Hepatocyte (in vitro differentiated cells): Measurements from ENCODE around the gene KRT75. TPM values are rescaled to one million over a fixed set of nuclear protein-coding genes. Genes with fewer than 3 reads are reported as not detected.

Experiments used
- DNase-seq: peaks from one replicate; pipeline ENCODE4 v3.0.0-alpha.2; 2016; ENCODE audit warnings: low spot score
- H2AFZ ChIP-seq: fragments of 200-600 bp; sonication (generic); 2 replicates; pipeline ENCODE4 v1.6.0; 2016; ENCODE audit warnings: antibody characterized with exemption, mild to moderate bottlenecking
- H3K27ac ChIP-seq: fragments of 200-600 bp; sonication (generic); 2 replicates; pipeline ENCODE4 v1.5.1; 2016; ENCODE audit warnings: mild to moderate bottlenecking
- H3K27me3 ChIP-seq: fragments of 200-600 bp; sonication (generic); 2 replicates; pipeline ENCODE4 v1.6.1; 2016
- H3K36me3 ChIP-seq: fragments of 200-600 bp; sonication (generic); replicated peaks from 2 replicates; pipeline ENCODE4 v1.5.1; 2016; ENCODE audit warnings: low read depth; ENCODE audit not compliant: insufficient read depth
- H3K4me1 ChIP-seq: fragments of 200-600 bp; sonication (generic); 2 replicates; pipeline ENCODE4 v1.5.1; 2016; ENCODE audit warnings: mild to moderate bottlenecking, moderate library complexity; ENCODE audit not compliant: insufficient read depth
- H3K4me2 ChIP-seq: fragments of 200-600 bp; sonication (generic); 2 replicates; pipeline ENCODE4 v1.6.0; 2016
- H3K4me3 ChIP-seq: fragments of 200-600 bp; sonication (generic); 2 replicates; pipeline ENCODE4 v1.5.1; 2016; ENCODE audit warnings: mild to moderate bottlenecking
- H3K79me2 ChIP-seq: fragments of 200-600 bp; sonication (generic); 2 replicates; pipeline ENCODE4 v1.6.0; 2017; ENCODE audit warnings: mild to moderate bottlenecking
- H3K9me2 ChIP-seq: fragments of 200-600 bp; sonication (generic); replicated peaks from 2 replicates; pipeline ENCODE4 v1.6.0; 2017; ENCODE audit warnings: mild to moderate bottlenecking; ENCODE audit not compliant: insufficient read depth
- H3K9me3 ChIP-seq: fragments of 200-600 bp; sonication (generic); 2 replicates; pipeline ENCODE4 v1.5.1; 2016; ENCODE audit warnings: low read depth, mild to moderate bottlenecking
- H4K20me1 ChIP-seq: fragments of 200-600 bp; sonication (generic); 2 replicates; pipeline ENCODE4 v1.6.0; 2016; ENCODE audit warnings: mild to moderate bottlenecking; ENCODE audit not compliant: insufficient read depth, poor library complexity, severe bottlenecking
- EZH2 ChIP-seq: fragments of 200-600 bp; sonication (generic); IDR thresholded peaks from 2 replicates; pipeline ENCODE4 v1.6.1; 2016; ENCODE audit warnings: antibody characterized with exemption, mild to moderate bottlenecking, borderline replicate concordance
- EZH2phosphoT487 ChIP-seq: fragments of 200-600 bp; sonication (generic); IDR thresholded peaks from one replicate; pipeline ENCODE4 v1.6.1; 2018; ENCODE audit warnings: antibody characterized with exemption, mild to moderate bottlenecking, low read depth, moderate library complexity; ENCODE audit not compliant: unreplicated experiment, severe bottlenecking
- WGBS: methylation state at CpG from one replicate; pipeline ENCODE4 v1.1.6; 2016; ENCODE audit warnings: low lambda C conversion rate; ENCODE audit errors: missing lambda C conversion rate; 5-methylcytosine and 5-hydroxymethylcytosine counted together
- polyA plus RNA-seq: library from polyadenylated mRNA; unstranded; fragments of >200 nt; fragmentation: Nextera tagmentation; extraction: Ambion mirVana; gene quantifications from 2 replicates; pipeline ENCODE4 v1.2.1, GENCODE V29; 2016
- total RNA-seq: library from RNA; depleted of rRNA; stranded (reverse); fragments of >200 nt; gene quantifications from 2 replicates; pipeline ENCODE4 v1.2.3, GENCODE V29; 2014
- TF ChIP-seq, protein P1 (sequence below): fragments of 200-600 bp; sonication (generic); IDR thresholded peaks from 2 replicates; pipeline ENCODE4 v1.5.1; 2016; ENCODE audit warnings: antibody characterized with exemption, mild to moderate bottlenecking; ENCODE audit not compliant: poor library complexity

Gene KRT75
- total and polyA plus RNA-seq, 2 experiments from 2014 or later: not detected

DNA sequence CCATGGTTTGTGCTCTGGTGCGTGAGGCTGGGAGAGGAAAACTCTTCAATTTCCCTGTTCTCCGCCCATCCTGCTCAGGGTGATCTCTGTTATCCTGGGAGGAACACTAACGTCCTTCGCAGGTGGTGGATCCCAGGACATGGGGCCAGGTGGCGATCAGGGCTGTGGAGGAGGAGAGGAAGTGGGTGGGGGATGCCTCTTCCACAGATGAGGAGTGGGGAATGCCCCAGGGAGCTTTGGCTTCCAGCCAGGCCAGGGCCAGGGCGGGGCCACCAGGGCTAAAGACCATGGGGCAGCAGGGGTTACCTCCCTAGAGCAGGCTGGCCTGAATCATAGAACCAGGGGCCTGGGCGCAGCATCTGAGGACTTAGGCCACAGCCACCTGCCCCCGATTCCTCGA is 3.3 kb upstream of the KRT75 start:
- Histone ChIP-seq H2AFZ (no peak overlapping the region), H3K27me3 (no peaks in the 10 kb centered on the region), H3K9me2 (no peaks in the 10 kb centered on the region), H3K4me3 (no peak overlapping the region), H3K4me2 (no peak overlapping the region), H3K27ac (no peak overlapping the region), H3K79me2 (no peaks in the 10 kb centered on the region), H4K20me1 (no peaks in the 10 kb centered on the region), H3K4me1 (peaks cover 17% of the 10 kb centered on the region), H3K36me3 (no peaks in the 10 kb centered on the region), H3K9me3 (no peaks in the 10 kb centered on the region)
- WGBS: 92% methylated on average over 9 of the region's 9 CpGs
- TF ChIP-seq, protein P1, sequence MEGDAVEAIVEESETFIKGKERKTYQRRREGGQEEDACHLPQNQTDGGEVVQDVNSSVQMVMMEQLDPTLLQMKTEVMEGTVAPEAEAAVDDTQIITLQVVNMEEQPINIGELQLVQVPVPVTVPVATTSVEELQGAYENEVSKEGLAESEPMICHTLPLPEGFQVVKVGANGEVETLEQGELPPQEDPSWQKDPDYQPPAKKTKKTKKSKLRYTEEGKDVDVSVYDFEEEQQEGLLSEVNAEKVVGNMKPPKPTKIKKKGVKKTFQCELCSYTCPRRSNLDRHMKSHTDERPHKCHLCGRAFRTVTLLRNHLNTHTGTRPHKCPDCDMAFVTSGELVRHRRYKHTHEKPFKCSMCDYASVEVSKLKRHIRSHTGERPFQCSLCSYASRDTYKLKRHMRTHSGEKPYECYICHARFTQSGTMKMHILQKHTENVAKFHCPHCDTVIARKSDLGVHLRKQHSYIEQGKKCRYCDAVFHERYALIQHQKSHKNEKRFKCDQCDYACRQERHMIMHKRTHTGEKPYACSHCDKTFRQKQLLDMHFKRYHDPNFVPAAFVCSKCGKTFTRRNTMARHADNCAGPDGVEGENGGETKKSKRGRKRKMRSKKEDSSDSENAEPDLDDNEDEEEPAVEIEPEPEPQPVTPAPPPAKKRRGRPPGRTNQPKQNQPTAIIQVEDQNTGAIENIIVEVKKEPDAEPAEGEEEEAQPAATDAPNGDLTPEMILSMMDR: no peak
- TF ChIP-seq EZH2: no peak
- TF ChIP-seq EZH2phosphoT487: no peak
- no peak for DNase-seq

DNA sequence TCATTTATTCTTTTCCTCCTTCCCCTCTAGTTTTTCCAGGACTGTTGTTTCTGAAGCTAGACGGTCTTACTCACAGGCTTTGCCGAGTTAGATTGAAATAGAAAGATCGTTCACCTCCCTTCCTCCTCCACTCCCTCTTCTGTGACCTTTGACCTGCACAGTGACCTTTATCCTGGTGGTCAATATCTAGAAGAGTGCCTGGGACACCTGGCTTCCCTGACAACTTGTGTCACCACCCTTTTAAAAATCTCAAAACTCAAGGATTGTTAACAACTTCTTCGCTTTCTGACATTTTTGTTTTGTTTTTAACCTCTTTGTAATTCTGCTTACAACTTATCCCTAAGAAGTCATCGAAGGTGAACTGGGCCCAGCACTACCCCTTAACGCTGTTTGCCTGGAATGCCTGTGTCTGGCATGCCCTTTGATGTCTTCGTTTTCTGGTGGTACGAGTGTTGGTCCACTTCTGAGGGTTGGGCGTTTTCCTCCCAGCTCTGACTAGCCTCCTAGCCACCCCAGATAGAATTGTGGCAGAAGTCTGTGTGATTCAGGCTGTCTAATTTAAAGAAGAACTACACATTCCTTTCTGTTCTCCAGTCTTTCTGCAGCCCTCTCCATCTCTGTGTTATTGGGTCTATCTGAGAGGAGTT is 2.8 kb upstream of the KRT75 start:
- no peaks in the 10 kb centered on the region for H3K9me2 ChIP-seq
- H3K27ac ChIP-seq: no peak overlapping the region
- no peak for DNase-seq
- no peaks in the 10 kb centered on the region for H4K20me1 ChIP-seq
- no peaks in the 10 kb centered on the region for H3K36me3 ChIP-seq
- no peaks in the 10 kb centered on the region for H3K27me3 ChIP-seq
- H2AFZ ChIP-seq: no peak overlapping the region
- H3K79me2 ChIP-seq: no peaks in the 10 kb centered on the region
- H3K9me3 ChIP-seq: no peaks in the 10 kb centered on the region
- TF ChIP-seq EZH2 (no peak), EZH2phosphoT487 (no peak)
- TF ChIP-seq, protein P1: no peak
- peaks cover 11% of the 10 kb centered on the region for H3K4me1 ChIP-seq
- no peak overlapping the region for H3K4me3 ChIP-seq
- whole genome bisulfite sequencing: 53% methylated on average over 9 of the region's 9 CpGs
- H3K4me2 ChIP-seq: no peak overlapping the region

DNA sequence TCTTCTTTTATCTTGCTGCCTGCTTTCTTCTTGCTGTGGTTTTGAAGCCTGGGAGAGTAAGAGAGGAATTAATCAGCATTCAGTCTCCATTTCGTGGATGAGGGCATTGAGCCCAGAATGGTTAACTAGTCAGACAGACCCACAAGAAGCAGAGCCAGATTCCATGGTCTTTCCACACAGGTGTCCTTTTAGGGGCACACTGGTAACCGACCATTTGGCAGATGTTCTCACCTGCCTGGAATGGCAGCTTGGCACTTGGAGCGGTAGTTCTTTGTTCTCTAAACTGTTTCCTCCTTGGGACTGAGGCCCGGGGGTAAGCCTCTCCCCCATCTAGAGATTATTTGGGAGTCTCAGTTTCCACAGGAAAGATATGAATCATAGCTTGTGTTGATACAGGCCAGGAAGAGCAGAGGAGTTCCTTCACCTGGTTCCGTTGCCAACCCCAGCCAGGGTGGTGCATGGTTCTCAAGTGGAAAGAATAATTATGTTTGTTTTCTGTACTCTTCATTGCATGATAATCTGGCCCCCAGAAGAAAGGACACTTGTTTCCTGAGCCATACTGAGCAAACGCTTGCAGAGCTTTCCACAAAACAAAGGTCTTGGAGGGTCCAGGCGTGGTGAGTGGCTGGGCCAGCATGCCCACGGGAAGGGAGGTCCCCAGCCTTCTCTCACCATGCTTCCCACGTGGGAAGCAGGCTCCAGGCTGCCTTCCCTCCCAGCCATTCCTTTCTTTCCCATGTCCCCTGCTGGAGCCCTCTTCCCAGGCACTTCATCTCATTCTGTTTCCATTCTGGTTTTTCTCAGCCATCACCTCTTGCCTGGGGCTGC is 2.0 kb upstream of the KRT75 start:
- no peaks in the 10 kb centered on the region for H3K9me3 ChIP-seq
- no peak overlapping the region for H3K27ac ChIP-seq
- H3K9me2 ChIP-seq: no peaks in the 10 kb centered on the region
- no peaks in the 10 kb centered on the region for H3K27me3 ChIP-seq
- DNase-seq: no peak
- H3K79me2 ChIP-seq: no peaks in the 10 kb centered on the region
- H4K20me1 ChIP-seq: no peaks in the 10 kb centered on the region
- H3K36me3 ChIP-seq: no peaks in the 10 kb centered on the region
- 69% methylated on average over 9 of the region's 9 CpGs for WGBS
- H3K4me2 ChIP-seq: no peak overlapping the region
- no peak overlapping the region for H3K4me3 ChIP-seq
- H2AFZ ChIP-seq: no peak overlapping the region
- TF ChIP-seq EZH2 (no peak), EZH2phosphoT487 (no peak)
- TF ChIP-seq, protein P1: no peak
- H3K4me1 ChIP-seq: peaks cover 5% of the 10 kb centered on the region
